Tracheal epithelial cell (primary cell): ENCODE results near the gene MRM2. TPM values are rescaled to one million over a fixed set of nuclear protein-coding genes. Genes with fewer than 3 reads are reported as not detected.

Source experiments
- total RNA-seq: library from RNA; depleted of rRNA; stranded (reverse); fragments of >200 nt; gene quantifications from 2 replicates; pipeline ENCODE4 v1.2.1, GENCODE V29; 2014

Gene MRM2
- total RNA-seq, result 16.9 and 17.3 TPM in 2 replicates

GRCh38 chr7:2241580-2242540, at the start of gene MRM2, which contains the start of gene NUDT1:
MRM2 (minus strand) TSS chr7:2242205; CDS start chr7:2242169, 36 bp downstream.
NUDT1 (plus strand) TSS chr7:2242226; CDS start chr7:2244575, 2,349 bp downstream.

GRCh38 chr7:2232766-2233520, 9.1 kb downstream of the MRM2 start, which contains the start of gene MAD1L1:
MAD1L1 (minus strand) TSS chr7:2232945; CDS start chr7:2230133, 2,812 bp downstream.

Other genes starting within 250 kb of the MRM2 start
- 70.1 and 92.8 TPM in 2 replicates for gene MAD1L1, start 9.3 kb downstream of the MRM2 start, total RNA-seq
- gene NUDT1, start within 50 bp of the MRM2 start, total RNA-seq, result 9.0 and 13.5 TPM in 2 replicates
- gene SNX8, start 72.2 kb upstream of the MRM2 start, total RNA-seq, result 7.5 and 8.4 TPM in 2 replicates
- 254 and 325 TPM in 2 replicates for gene EIF3B, start 112.6 kb upstream of the MRM2 start, total RNA-seq
- gene CHST12, start 161.4 kb upstream of the MRM2 start, total RNA-seq, result 0.43 and 1.7 TPM in 2 replicates
- gene GRIFIN, start 234.2 kb upstream of the MRM2 start, total RNA-seq, result not detected in 2 replicates